Prostate gland (tissue), 2 donors: ENCODE results near the gene AGER. TPM values are rescaled to one million over a fixed set of nuclear protein-coding genes. Genes with fewer than 3 reads are reported as not detected.
"Not testable (repeated sequence)": the region's sequence is repeated elsewhere in the genome, so short reads cannot be mapped to it uniquely, and the experiment has no call there.

Experiments used
- DNase-seq: peaks from one replicate; pipeline ENCODE4 v3.0.0-alpha.2; 2019; ENCODE audit warnings: low spot score
- H3K27ac ChIP-seq, 2 donors: fragments of 200-600 bp; sonication (generic); 2 replicates each; pipeline ENCODE4 v1.5.1; 2017 to 2019
- H3K27me3 ChIP-seq: fragments of 200-600 bp; sonication (generic); replicated peaks from 2 replicates; pipeline ENCODE4 v1.5.1; 2019; ENCODE audit not compliant: insufficient read depth
- H3K36me3 ChIP-seq, 2 donors: fragments of 200-600 bp; sonication (generic); 1 replicate in 1 of 2; 2 replicates in 1 of 2; pipeline versions ENCODE4 v1.5.1 to v1.8.1; 2017 to 2019
- H3K4me1 ChIP-seq: fragments of 200-600 bp; sonication (generic); replicated peaks from 2 replicates; pipeline ENCODE4 v1.5.1; 2019
- H3K4me3 ChIP-seq, 2 donors: fragments of 200-600 bp; sonication (generic); 2 replicates each; pipeline ENCODE4 v1.5.1; 2017 to 2019
- H3K9me3 ChIP-seq: fragments of 200-600 bp; sonication (generic); 2 replicates; pipeline ENCODE4 v1.5.1; 2017
- CTCF ChIP-seq, 4 experiments: fragments of 200-600 bp in 2 of 4; fragments of 450-650 bp in 2 of 4; sonication (generic) in 2 of 4; IDR thresholded peaks; 1 replicate in 3 of 4; 2 replicates in 1 of 4; pipeline ENCODE4 v1.5.1; 2016 to 2019; ENCODE audit warnings: antibody characterized with exemption in 4 of 4, mild to moderate bottlenecking in 2 of 4, moderate library complexity in 2 of 4
- POLR2A ChIP-seq: fragments of 450-650 bp; IDR thresholded peaks from one replicate; pipeline ENCODE4 v1.6.1; 2016; ENCODE audit warnings: antibody characterized with exemption, mild to moderate bottlenecking
- POLR2AphosphoS5 ChIP-seq: sonication (generic); formaldehyde crosslinking; IDR thresholded peaks from one replicate; pipeline ENCODE4 v1.6.1; 2017; ENCODE audit warnings: antibody characterized with exemption
- WGBS: methylation state at CpG from one replicate; pipeline ENCODE4 v1.1.5; 2018; 5-methylcytosine and 5-hydroxymethylcytosine counted together
- intact Hi-C: fragments of 100-400 bp; cut with DNase I; formaldehyde crosslinking; loops from one replicate; pipeline ENCODE4 v1.14.2; 2022
- total RNA-seq, 2 donors: library from RNA; depleted of rRNA; stranded (reverse); fragments of >200 nt; gene quantifications; one replicate each; pipeline ENCODE4 v1.1.0, GENCODE V29; 2016

Gene AGER
- total RNA-seq, 2 donors from 2014 or later: 3.3 to 3.8 TPM

GRCh38 chr6:32215617-32216016 lies 31.6 kb upstream of the AGER start:
- Histone ChIP-seq H3K27ac (no peak overlapping the region), H3K27me3 (no peaks in the 10 kb centered on the region), H3K4me3 (no peak overlapping the region), H3K4me1 (no peaks in the 10 kb centered on the region), H3K36me3 (no peaks in the 10 kb centered on the region), H3K9me3 (no peaks in the 10 kb centered on the region)
- no peak for DNase-seq
- 98% methylated on average over 4 of the region's 4 CpGs for WGBS
- TF ChIP-seq CTCF (IDR thresholded peaks at IDR 0.05): no peak
- no peak for TF ChIP-seq POLR2AphosphoS5
- no peak for TF ChIP-seq POLR2A
- intact Hi-C loops: no loop called here

GRCh38 chr6:32214126-32214525 lies 30.1 kb upstream of the AGER start:
- intact Hi-C loops: no loop called here

GRCh38 chr6:32213649-32214048 lies 29.6 kb upstream of the AGER start:
- no peak overlapping the region for H3K4me3 ChIP-seq
- H3K27me3 ChIP-seq: no peaks in the 10 kb centered on the region
- H3K4me1 ChIP-seq: no peaks in the 10 kb centered on the region
- no peak for TF ChIP-seq POLR2A
- H3K27ac ChIP-seq: no peak overlapping the region
- H3K36me3 ChIP-seq: no peaks in the 10 kb centered on the region
- DNase-seq: no peak
- intact Hi-C loops: no loop called here
- H3K9me3 ChIP-seq: no peaks in the 10 kb centered on the region
- 85% methylated on average over 6 of the region's 6 CpGs for WGBS

More at GRCh38 chr6:32214126-32214525, 30.1 kb upstream of the AGER start:
- Histone ChIP-seq H3K36me3 (no peaks in the 10 kb centered on the region), H3K27me3 (no peaks in the 10 kb centered on the region), H3K9me3 (no peaks in the 10 kb centered on the region), H3K4me3 (no peak overlapping the region), H3K27ac (no peak overlapping the region), H3K4me1 (no peaks in the 10 kb centered on the region)
- TF ChIP-seq CTCF (IDR thresholded peaks at IDR 0.05) (no peak), POLR2A (no peak), POLR2AphosphoS5 (no peak)
- no peak for DNase-seq
- 82% methylated on average over 3 of the region's 3 CpGs for WGBS

GRCh38 chr6:32212076-32212760 lies 28.2 kb upstream of the AGER start:
- no peaks in the 10 kb centered on the region for H3K9me3 ChIP-seq
- DNase-seq: no peak
- H3K27ac ChIP-seq: no peak overlapping the region
- H3K4me1 ChIP-seq: no peaks in the 10 kb centered on the region
- no peaks in the 10 kb centered on the region for H3K27me3 ChIP-seq
- H3K36me3 ChIP-seq: no peaks in the 10 kb centered on the region
- no peak overlapping the region for H3K4me3 ChIP-seq
- intact Hi-C loops: no loop called here
- TF ChIP-seq POLR2AphosphoS5 (no peak), POLR2A (no peak), CTCF (IDR thresholded peaks at IDR 0.05) (no peak)
- 81% methylated on average over 12 of the region's 12 CpGs for WGBS

- intact Hi-C loops, H3K9me3 ChIP-seq, H3K4me3 ChIP-seq, H3K36me3 ChIP-seq, H3K27ac ChIP-seq, H3K27me3 ChIP-seq, H3K4me1 ChIP-seq, DNase-seq: not testable (repeated sequence)
- WGBS: 83% methylated on average over 4 of the region's 4 CpGs
These were observed 27.4 kb upstream of the AGER start for GRCh38 chr6:32211432-32211831.

GRCh38 chr6:32210191-32210601 lies 26.1 kb upstream of the AGER start:
- H3K36me3 ChIP-seq: no peaks in the 10 kb centered on the region
- no peak for DNase-seq
- no peak overlapping the region for H3K4me3 ChIP-seq
- no peaks in the 10 kb centered on the region for H3K4me1 ChIP-seq
- H3K27me3 ChIP-seq: no peaks in the 10 kb centered on the region
- intact Hi-C loops: no loop called here
- no peaks in the 10 kb centered on the region for H3K9me3 ChIP-seq
- H3K27ac ChIP-seq: no peak overlapping the region
- WGBS: 88% methylated on average over 5 of the region's 5 CpGs
- no peak for TF ChIP-seq CTCF (IDR thresholded peaks at IDR 0.05)
- TF ChIP-seq POLR2AphosphoS5: no peak
- TF ChIP-seq POLR2A: no peak
